Superior temporal gyrus (tissue), 1 donor: ENCODE data around the gene PPM1F.
"Not testable (repeated sequence)": the region's sequence is repeated elsewhere in the genome, so short reads cannot be mapped to it uniquely, and the experiment has no call there.

Experiments used
- DNase-seq: peaks from one replicate; pipeline ENCODE4 v3.0.0-alpha.2; 2016; ENCODE audit errors: extremely low spot score

The PPM1F gene

DNA sequence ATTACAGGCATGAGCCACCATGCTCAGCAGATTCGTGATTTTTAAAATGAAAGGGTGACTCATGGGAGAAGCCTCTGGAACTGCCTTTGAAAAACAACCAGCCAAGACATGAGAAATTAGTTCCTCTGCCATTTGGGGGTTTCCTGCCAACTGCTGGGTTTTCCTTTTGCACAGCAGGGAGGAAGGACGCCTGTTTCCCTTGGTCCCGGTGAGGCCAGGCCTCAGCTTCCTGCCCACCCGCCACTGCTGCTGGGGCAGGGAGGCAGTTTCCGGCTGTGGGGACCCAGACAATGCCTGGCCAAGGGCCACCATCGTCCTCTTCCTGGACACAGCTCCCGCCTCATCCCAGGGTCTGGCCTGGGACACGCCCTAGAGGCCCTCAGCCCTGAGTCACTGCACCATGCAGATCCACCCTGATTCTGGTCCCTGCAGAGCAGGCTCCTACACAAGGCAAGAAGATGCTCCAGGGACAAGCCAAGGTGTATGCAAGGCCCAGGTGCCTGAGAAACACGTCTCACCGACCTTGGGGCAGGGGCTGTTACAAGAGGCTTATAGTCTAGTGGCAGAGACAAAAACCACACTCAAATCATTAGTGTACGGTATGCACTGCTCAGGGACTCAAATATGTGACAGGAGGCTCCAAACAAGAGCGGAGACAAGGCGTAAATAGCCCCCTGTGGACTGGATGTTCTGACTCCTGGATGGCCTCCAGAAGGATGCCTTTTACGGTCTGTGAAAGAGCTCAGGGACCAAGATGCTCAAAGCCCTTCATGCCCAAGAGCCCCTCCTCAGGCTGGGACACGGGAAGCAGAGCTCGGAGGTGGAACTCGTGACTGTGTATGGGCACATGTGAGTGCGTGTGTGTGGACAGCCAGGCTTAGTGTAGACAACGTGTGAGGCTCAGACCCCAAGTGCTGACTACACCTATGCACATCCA, 10.0 kb downstream of the PPM1F start:
- DNase-seq, result peak; percentile 42

DNA sequence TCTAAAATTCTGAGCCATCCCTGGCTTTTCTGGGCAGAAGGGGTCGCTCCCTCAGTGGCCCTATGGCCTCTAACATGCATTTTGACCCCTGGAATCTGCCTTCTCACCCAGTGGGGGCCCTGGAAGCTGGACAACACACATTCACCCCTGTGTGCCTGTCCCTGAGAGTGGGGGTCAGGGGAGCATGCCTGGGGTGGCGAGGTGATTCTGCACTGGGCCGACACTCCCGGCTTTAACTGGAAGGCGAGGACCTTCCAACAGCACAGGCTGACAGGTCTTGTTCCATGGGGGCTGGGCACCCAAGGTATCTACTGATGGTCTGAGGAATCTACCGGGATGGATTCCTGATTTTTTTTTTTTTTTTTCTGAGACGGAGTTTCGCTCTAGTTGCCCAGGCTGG, 10.7 kb downstream of the PPM1F start:
- DNase-seq, result no peak

DNA sequence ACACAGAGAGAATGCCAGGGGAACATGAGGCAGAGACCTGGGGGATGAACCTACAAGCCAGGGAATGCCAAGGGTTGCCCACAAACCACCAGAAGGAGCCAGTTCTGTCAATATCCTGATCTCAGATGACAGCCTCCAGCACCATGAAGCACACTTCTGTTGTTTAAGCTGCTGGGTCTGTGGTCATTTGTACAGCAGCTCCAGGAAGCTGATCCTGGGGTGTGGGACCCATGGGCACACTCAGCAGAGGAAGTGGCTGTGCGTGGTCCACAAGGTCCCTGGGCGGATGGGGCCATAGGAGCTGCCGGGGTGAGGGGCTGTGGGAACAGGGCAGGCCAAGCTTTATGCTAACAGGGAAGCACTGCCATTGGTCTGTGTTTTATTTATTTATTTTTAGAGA, 12.1 kb downstream of the PPM1F start:
- DNase-seq, result no peak

DNA sequence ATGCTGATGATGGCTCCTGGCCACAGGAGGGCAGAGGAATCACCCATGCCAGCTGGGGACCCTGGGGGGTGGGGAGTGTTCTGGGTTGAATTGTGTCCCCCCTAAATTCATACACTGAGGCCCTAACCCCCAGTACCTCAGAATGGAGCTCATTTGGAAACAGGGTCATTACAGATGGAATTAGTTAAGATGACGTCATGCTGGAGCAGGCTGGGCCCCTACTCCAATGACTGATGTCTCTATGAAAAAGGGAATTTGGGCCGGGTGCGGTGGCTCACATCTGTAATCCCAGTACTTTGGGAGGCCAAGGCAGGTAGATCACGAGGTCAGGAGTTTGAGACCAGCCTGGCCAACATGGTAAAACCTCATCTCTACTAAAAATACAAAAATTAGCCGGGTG, 12.7 kb downstream of the PPM1F start:
- DNase-seq, result not testable (repeated sequence)

DNA sequence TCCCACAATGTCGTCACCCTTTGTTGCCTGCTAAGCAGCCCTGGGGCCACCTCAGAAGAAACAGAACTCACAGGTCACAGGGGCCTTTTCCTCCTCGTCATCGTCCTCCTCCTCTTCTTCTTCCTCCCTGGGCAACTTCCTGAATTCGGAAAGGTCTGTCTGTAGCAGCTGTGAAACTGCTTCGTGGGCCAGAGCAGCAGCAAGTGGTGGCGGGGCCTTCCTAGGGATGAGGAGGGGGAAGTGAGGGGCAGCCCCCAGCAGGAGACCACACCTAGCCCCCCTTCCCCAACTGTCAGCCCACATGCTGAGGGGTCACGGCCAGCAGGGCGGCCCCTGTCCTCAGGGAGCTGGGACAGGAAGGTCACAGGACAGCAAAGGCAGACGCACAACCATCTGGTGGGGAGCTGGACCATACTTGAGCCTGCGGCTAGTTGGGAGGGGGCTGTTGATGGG, 13.2 kb downstream of the PPM1F start:
- no peak for DNase-seq

DNA sequence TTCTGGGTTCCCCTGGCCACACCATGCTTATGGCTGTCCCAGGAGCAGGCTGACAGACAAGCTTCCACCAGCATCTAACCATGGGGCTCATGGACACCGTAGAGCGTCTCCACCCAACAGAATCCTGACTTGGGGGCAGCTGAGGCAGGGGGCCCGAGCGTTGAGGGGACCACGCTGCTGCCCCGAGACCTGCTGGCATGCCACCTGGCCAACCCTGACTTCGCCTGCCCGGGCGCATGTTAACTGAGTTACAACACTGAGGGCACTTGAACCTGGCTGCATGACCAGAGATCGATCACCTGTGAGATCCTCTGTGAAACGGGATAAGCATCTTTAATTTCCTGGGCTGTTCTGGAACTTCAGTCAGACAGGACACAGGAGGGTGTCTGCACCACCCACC, 13.7 kb downstream of the PPM1F start:
- DNase-seq, result no peak

DNA sequence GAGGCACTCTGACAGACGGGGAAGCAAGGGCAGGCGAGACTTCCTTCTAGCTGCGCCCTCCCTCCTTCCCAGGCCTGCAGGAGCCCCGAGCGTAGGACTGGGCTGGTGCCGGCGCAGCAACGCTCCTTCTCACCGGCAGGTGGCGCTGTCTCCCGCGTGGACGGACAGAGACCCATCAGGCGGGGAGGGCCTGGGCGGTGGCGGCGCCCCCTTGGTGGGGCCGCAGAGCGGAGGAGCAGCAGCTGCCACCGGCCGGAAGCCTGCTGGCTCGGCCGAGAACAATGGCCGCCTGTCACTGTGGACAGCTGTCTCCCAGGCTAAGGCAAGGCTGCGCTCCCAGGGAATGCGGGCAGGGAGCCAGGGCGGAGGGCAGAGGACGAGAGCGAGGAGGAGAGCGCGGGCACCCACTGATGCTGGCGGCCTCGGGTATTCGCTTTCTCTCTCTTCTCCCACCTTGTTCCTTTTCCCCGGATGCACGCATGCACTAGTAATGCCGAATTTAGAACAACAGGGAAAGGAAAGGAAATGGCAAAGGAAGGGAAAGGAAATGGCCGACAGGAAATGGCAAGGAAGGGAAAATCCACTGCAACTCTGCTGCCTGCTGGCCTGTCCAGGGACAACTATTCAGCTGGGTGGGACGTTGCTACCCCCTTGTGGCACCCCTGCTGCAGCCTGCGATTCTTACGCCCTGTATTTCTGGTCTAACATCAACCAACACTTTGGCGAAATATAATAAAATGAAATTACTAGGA, 14.4 kb downstream of the PPM1F start:
- peak; percentile 96 for DNase-seq

DNA sequence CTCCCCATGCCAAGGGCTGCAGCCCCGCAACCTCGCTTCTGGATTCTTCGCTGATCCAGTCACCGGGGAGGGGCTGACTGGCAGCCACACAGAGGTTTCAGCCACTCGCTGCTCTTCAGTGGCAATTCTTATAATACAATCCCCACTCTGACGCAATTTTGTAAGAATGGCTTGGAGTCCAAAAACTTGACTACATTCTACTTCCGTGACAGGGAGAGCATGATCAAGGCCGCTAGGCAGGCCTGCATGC, 14.9 kb downstream of the PPM1F start:
- DNase-seq, result no peak

DNA sequence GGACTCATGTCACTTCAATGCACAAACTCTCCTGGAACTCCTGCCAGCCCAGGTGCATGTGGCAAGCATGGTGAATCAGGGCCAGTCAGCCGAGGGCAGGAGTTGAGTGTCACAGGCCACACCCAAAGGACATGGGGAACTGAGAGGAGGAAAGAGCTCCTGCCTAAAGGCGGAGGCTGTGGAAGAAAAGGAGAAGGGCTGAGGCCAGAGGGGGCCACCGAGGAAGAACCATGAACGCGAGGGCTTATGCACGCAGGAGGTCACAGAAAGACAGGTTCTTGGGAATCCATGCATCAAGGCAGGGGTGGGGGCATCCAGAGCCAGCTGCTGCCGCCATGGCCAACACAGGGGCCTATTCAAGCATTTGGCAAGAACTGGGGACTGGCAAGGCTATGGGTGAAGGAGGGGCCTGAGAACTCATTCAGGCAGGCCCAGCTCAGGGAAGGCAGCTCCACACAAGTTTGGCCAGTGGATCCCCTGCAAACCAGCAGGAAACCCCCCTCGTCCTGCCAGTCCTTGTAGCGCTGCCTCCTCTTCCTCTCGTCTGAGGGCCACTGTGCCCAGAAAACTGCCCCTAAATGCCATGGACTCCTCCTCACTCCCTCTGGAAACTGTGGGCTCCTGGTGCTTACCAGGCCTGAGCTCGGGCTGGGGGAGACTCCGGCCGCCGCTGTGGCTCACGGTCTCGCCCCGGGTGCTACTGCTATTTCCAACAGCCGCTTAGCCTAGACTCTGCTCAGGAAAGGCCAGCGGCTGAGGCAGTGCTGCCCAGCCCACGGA, 15.4 kb downstream of the PPM1F start:
- DNase-seq, result peak; percentile 60

DNA sequence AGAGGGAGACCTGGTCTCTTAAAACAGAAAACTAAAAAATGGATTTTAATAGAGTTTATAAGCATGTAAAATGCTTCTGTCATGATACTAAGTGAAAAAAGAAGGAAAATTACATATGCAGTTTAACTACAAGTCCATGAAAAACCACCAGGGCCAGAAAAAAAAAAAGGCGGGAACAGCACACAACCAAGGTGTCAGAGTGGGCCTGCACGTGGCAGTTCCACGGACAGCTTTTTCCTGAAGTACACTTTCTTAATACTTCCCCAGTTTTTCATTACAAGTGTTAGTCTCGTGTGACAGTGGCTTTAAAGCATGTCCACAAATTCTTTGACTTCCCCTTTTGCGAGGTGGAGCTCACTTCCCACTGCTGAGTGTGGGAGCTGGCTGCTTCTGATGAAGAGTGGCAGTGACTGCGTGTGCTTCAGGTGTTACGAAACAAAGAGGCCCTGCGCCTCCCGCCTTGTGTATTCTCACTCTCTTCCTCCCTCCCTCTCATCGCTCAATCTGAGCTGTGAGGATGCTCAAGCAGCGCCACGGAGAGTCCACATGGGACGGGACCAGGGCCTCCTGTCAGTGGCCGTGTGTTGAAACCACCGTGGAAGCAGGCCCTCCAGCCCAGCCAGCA, 16.4 kb downstream of the PPM1F start:
- peak; percentile 65 for DNase-seq

DNA sequence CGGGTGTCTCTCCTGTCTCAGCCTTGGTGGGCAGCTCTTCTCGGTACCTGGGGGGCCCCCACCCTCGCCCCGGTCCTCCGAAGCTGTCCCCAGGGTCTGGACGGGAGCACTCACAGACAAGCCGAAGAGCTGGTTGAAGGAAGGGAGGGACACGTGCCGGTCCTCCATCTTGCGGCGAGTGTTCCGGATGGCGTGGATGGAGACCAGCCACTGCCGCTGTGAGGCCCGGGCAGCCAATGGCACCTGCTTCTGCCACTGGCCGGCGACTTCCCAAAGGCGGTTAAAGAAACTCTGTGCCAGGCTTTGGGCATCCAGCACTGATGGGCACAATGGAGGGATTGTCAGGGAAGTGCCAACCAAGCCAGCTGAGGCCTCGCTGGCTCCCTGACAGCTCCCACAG, 18.7 kb downstream of the PPM1F start:
- DNase-seq, result peak; percentile 75

DNA sequence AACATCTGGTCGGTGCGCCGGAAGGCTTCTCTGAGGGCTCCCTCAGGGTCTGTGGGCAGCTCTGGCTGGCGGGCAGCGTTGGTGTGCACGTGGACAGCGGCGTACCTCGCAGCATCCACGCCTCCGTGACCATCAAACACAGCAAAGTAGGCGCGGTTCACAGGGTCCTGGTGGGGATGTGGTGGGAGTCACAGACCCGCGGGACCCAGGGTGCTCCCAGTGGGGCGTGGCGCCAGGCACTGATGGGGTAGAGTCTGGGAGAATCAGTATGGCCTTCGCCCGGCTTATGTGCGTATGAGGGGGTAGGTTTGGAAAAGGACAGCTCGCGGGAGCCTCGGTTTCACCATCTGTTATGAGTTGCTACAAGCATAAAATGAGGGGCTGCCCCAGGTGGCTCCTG, 19.2 kb downstream of the PPM1F start:
- no peak for DNase-seq

DNA sequence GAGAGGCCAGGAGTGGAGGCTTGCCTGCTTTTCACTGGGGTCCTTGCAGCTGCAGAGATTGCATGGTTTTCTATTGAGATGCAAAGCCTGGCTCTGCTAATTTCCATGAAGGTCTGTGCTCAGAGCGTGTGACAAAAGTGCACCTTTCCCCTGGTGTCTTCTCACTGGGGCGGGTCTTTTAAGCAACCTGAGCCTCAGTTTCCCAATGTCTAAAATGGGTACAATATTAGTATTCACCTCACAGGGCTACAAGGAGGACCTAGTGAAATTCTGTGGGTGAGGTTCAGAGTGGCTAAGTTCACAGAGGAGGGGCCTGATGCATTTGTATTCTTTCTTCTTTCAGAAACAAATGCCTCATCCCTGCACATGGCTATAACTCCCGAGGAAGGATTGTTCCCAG, 20.3 kb downstream of the PPM1F start:
- no peak for DNase-seq

DNA sequence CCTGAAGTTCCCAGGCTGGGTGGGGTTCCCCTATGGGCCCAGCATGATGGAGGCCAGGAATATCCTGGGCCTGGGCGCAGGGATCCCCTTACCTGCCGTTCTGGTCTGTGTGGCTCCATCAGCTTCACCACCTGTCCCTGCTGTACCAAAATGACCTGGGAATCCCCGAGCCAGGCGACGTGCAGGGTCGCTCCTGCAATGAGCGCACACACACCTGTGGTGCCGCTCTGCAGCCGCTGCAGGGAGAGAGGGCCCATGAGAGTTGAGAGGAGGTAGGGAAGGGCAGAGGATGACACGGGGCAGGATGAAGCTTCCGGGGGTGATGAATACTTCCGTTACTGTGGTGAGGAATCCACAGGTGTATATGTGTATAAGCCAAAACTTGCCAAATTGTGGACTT, 21.6 kb downstream of the PPM1F start:
- DNase-seq, result no peak

DNA sequence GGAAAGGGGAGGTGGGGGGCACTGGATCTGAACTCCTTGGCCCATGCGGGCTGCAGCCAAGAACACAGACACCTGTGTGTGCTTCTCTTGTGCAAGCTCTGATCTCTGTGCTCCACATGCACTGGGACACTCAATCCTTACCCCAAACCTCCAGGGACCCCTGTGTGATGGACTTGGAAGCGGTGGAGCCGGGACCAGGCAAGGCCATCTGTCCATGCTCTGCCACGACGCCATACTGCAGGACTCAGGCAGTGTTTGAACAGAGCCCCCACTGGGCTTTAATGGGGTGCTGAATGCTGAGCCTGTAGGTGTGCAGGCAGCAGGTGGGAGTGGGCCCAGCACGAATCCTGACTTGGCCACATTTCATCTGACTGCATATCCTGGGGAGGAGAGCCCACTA, 23.4 kb downstream of the PPM1F start:
- DNase-seq, result no peak

DNA sequence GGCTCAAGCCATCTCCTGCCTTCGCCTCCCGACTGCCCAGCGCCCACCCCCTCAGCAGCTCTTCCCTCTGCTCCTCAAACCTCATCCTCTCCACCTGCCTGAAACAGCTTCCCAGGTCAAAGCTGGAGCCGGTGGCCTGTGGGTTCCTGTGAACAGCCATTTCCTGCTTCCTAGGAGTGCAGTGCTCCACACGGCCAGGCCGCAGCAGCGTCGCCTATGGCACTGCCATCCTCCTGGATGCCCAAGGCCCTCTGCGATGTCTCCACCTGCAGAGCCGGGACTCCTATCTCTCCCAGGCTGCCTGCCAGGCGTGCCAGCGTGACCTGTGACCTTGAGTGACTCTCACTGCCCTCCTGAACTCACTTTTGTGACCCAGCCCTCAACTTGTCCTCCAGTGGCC, 24.6 kb downstream of the PPM1F start:
- no peak for DNase-seq

DNA sequence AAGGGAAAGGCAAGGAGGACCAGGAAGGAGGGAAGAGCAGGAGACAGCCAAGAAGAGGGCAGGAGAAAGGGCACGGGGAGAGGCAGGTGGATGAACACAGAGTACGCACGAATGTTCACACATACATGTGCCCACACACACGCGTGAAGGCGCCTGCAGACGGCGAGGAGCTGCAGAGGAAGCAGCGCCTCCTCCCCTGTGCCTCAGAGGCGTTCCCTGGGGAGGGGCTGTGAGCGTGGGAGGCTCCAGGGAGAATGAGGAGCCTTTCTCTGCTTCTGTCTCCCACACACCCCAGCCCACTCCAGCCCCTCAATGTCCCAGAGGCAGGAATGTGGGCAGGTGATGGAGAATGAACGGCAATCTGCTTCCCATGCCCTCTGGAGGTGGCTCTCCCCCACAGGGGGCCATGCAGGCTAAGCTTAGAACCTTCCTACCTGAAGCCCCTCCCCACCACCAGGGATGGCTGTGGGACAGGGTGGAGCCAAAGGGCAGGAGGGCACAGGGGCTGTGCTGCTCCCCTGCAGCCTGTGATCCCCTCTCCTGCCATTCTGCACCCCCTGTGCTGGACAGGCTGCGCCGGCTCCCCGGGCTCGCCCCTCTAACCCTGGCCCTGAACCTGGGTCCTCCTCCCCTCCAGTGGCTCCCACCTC, 25.3 kb downstream of the PPM1F start:
- no peak for DNase-seq

DNA sequence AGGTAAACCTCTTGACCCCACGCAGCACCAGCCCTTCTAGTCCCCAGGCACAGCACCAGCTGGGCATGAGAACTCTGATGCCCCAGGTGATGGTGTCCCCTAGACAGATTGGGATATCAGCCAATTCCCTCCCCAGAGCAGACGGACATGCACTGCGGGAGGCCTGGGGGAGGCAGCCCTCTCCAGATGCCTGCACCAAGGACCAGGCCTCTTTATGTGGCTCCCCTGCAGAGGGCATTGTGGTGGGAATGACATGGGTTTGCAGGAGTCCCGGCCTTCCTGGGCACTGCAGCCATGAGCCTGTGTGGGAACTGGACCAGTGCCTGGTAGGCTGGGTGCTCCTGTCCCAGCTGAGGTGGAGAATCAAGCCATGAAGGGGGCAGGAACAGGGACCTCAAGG, 25.9 kb downstream of the PPM1F start:
- DNase-seq, result no peak

DNA sequence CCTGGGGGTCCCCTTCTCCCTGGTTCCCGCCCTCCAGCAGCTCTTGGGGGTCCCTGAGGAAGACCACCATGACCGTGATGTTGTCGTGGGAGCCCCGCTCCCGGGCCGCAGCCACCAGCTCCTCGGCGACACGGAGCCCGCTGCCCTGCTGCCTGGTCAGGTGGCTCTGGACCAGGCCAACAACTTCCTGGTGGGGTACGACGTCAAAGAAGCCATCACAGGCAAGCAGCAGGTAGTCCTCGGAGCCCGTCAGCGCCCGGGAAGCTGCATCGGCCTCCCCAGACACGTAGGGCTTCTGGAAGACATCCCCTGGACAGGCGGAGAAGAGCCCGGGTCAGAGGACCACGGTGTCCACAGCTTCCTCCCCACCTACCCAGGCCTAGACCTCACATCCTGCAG, 29.5 kb downstream of the PPM1F start:
- DNase-seq, result no peak

DNA sequence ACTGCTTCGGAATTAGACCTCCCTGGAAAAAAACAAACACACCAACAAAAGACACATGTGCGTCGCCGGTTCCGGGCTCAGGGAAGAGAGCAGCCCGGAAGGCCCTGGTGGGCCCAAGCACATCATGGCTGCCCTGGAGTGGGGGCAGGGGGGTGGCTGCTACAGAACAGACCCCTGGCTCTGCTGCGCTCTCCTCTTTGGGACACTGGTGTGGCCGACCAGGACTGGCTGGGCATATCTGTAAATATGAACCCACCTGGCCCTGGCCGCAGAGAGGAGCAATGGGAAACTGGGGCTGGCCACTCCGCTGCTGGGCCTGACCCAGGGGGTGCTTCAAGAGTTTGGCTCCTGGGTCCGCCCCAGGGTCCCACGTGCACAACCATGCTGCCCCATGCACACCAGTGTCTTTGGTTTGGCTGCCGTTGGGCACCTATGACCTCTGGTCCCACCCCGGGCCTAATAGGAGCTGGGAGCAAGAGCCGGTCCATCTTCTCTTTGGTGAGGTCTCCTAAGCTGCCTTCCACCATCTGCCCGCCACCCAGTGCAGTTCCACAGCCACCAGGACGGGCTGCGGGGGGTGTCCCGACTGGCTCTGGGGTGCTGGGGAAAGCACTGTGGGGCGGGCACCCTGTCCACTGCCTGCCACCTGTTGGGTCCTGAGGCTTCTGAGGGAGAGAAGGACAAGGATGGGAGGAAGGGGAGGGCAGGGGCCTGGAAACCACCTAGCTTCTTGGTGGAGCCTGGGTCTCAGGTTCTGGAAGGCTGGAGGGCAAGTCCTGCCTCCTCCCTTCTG, 30.1 kb downstream of the PPM1F start:
- no peak for DNase-seq

DNA sequence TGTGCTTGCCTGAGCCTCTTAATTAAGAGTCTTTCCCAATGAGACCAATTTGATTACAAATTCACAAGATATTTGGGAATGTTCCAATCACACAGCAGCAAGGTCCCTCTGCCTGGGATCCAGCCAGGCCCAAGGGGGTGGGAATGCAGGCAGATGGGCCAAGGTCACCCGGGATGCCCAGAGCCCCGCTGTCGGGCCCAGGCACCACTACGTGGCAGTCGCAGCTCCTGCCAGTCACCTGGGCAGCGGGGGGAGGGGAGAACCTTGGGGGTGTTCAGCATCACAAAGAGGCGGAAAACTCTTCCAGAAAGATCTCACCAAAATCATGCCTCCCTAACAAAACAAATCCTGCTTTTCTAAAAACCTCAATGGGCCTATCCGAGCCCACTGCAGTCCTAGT, 30.9 kb downstream of the PPM1F start:
- DNase-seq, result no peak
